Esophagus squamous epithelium (tissue), 5 donors: ENCODE results near the gene MMD. TPM values are rescaled to one million over a fixed set of nuclear protein-coding genes. Genes with fewer than 3 reads are reported as not detected.

Experiments
- DNase-seq: peaks from one replicate; lab custom pipeline; 2025; lab: John Stamatoyannopoulos, UW
- H3K27ac ChIP-seq, 4 donors: fragments of 200-600 bp; sonication (generic); one replicate each; pipeline ENCODE4 v1.5.1; 2016 to 2019; ENCODE audit warnings: mild to moderate bottlenecking in 1 of 4
- H3K27me3 ChIP-seq, 4 donors: fragments of 200-600 bp; sonication (generic); 1 replicate in 3 of 4; 2 replicates in 1 of 4; pipeline versions ENCODE4 v1.5.1 to v1.6.0; 2017 to 2021; ENCODE audit warnings: antibody characterized with exemption in 1 of 4
- H3K36me3 ChIP-seq, 3 donors: fragments of 200-600 bp; sonication (generic); one replicate each; pipeline ENCODE4 v1.5.1; 2016 to 2019
- H3K4me1 ChIP-seq, 3 donors: fragments of 200-600 bp; sonication (generic); one replicate each; pipeline ENCODE4 v1.5.1; 2017 to 2019
- H3K4me3 ChIP-seq, 4 donors: fragments of 200-600 bp; sonication (generic); 1 replicate in 3 of 4; 2 replicates in 1 of 4; pipeline ENCODE4 v1.5.1; 2016 to 2019; ENCODE audit warnings: mild to moderate bottlenecking in 2 of 4, moderate library complexity in 1 of 4
- H3K9me3 ChIP-seq, 3 donors: fragments of 200-600 bp; sonication (generic); one replicate each; pipeline ENCODE4 v1.5.1; 2016 to 2019
- POLR2A ChIP-seq, 4 donors: fragments of 450-650 bp; IDR thresholded peaks; one replicate each; pipeline ENCODE4 v1.6.1; 2017; ENCODE audit warnings: antibody characterized with exemption in 4 of 4, mild to moderate bottlenecking in 4 of 4, moderate library complexity in 3 of 4
- WGBS, 2 donors: methylation state at CpG; one replicate each; pipeline ENCODE4 v1.1.5; 2018; 5-methylcytosine and 5-hydroxymethylcytosine counted together
- intact Hi-C: fragments of 100-400 bp; cut with DNase I; formaldehyde crosslinking; loops from one replicate; pipeline ENCODE4 v1.15.0; 2022
- total RNA-seq, 4 donors: library from RNA; depleted of rRNA; stranded (reverse); fragments of >200 nt; gene quantifications; one replicate each; pipeline ENCODE4 v1.1.0, GENCODE V29; 2016
- TF ChIP-seq, protein P1 (sequence below), 6 experiments: fragments of 450-650 bp in 4 of 6; fragments of 200-600 bp in 2 of 6; sonication (generic) in 2 of 6; IDR thresholded peaks; one replicate each; pipeline ENCODE4 v1.5.1; 2016 to 2019; ENCODE audit warnings: antibody characterized with exemption in 6 of 6, mild to moderate bottlenecking in 4 of 6, moderate library complexity in 4 of 6
- donor health status: DM: yes; HTN: yes; CAD: no.

Gene MMD
- total RNA-seq, 4 donors from 2014 or later: 1.3 to 14.7 (median 8.9) TPM

- no peak for DNase-seq
- intact Hi-C loops: no loop called here
- Histone ChIP-seq H3K4me1 (no peaks in the 10 kb centered on the region), H3K9me3 (no peaks in the 10 kb centered on the region), H3K27me3 (no peaks in the 10 kb centered on the region), H3K27ac (no peak overlapping the region), H3K36me3 (peaks cover 0 to 48% (median 0%) of the 10 kb centered on the region in 3 donors), H3K4me3 (no peak overlapping the region)
- TF ChIP-seq, protein P1, sequence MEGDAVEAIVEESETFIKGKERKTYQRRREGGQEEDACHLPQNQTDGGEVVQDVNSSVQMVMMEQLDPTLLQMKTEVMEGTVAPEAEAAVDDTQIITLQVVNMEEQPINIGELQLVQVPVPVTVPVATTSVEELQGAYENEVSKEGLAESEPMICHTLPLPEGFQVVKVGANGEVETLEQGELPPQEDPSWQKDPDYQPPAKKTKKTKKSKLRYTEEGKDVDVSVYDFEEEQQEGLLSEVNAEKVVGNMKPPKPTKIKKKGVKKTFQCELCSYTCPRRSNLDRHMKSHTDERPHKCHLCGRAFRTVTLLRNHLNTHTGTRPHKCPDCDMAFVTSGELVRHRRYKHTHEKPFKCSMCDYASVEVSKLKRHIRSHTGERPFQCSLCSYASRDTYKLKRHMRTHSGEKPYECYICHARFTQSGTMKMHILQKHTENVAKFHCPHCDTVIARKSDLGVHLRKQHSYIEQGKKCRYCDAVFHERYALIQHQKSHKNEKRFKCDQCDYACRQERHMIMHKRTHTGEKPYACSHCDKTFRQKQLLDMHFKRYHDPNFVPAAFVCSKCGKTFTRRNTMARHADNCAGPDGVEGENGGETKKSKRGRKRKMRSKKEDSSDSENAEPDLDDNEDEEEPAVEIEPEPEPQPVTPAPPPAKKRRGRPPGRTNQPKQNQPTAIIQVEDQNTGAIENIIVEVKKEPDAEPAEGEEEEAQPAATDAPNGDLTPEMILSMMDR (IDR thresholded peaks at IDR 0.05): no peak
- TF ChIP-seq POLR2A (IDR thresholded peaks at IDR 0.05): no peak
- WGBS, 2 donors: 89 to 96% methylated on average over 5 of the region's 5 CpGs
Measured at GRCh38 chr17:55398689-55399088, 22.9 kb downstream of the MMD start.

GRCh38 chr17:55395803-55396505, 25.7 kb downstream of the MMD start:
- no peaks in the 10 kb centered on the region for H3K27me3 ChIP-seq
- no peaks in the 10 kb centered on the region for H3K9me3 ChIP-seq
- H3K27ac ChIP-seq: no peak overlapping the region
- peaks cover 0 to 35% (median 0%) of the 10 kb centered on the region in 3 donors for H3K36me3 ChIP-seq
- no peak overlapping the region for H3K4me3 ChIP-seq
- DNase-seq: no peak
- WGBS, 2 donors: 94 to 95% methylated on average over 5 of the region's 5 CpGs
- no peaks in the 10 kb centered on the region for H3K4me1 ChIP-seq
- intact Hi-C loops: no loop called here
- TF ChIP-seq POLR2A (IDR thresholded peaks at IDR 0.05): no peak
- TF ChIP-seq, protein P1 (IDR thresholded peaks at IDR 0.05): no peak

- intact Hi-C loops: no loop called here
Measured at GRCh38 chr17:55394357-55395021, 27.1 kb downstream of the MMD start.

GRCh38 chr17:55391764-55392467, 29.7 kb downstream of the MMD start:
- WGBS, 2 donors: 87 to 92% methylated on average over 3 of the region's 3 CpGs
- TF ChIP-seq POLR2A (IDR thresholded peaks at IDR 0.05): no peak
- TF ChIP-seq, protein P1 (IDR thresholded peaks at IDR 0.05): no peak
- Histone ChIP-seq H3K27me3 (no peaks in the 10 kb centered on the region), H3K27ac (no peak overlapping the region), H3K9me3 (no peaks in the 10 kb centered on the region), H3K36me3 (peaks cover 0 to 12% (median 0%) of the 10 kb centered on the region in 3 donors), H3K4me1 (no peaks in the 10 kb centered on the region), H3K4me3 (no peak overlapping the region)
- intact Hi-C loops: no loop called here
- DNase-seq: no peak

More at GRCh38 chr17:55394357-55395021, 27.1 kb downstream of the MMD start:
- H3K36me3 ChIP-seq: peaks cover 0 to 22% (median 0%) of the 10 kb centered on the region in 3 donors
- H3K9me3 ChIP-seq: no peaks in the 10 kb centered on the region
- DNase-seq: no peak
- no peaks in the 10 kb centered on the region for H3K27me3 ChIP-seq
- no peak overlapping the region for H3K4me3 ChIP-seq
- no peaks in the 10 kb centered on the region for H3K4me1 ChIP-seq
- no peak for TF ChIP-seq POLR2A (IDR thresholded peaks at IDR 0.05)
- TF ChIP-seq, protein P1 (IDR thresholded peaks at IDR 0.05): no peak
- H3K27ac ChIP-seq: peak overlapping the region in 1 of 4 donors; percentile 10
- 75 to 81% methylated on average over 6 of the region's 6 CpGs for WGBS, 2 donors
